ENCODE results near the gene SLC7A5. TPM values are rescaled to one million over a fixed set of nuclear protein-coding genes. Genes with fewer than 3 reads are reported as not detected.

The SLC7A5 gene
- total RNA-seq, 1 donor from 2014 or later = 41.6 TPM

GRCh38 chr16:87809150-87809902, 60.0 kb downstream of the SLC7A5 start:
- no peak overlapping the region for H3K4me3 Mint-ChIP-seq
- no peaks in the 10 kb centered on the region for H3K27me3 Mint-ChIP-seq (ENCODE audit: low read depth)
- H3K27ac Mint-ChIP-seq (ENCODE audit: unreplicated experiment) = no peak overlapping the region
- no peak for DNase-seq (ENCODE audit: low read depth, low spot score)
- no peaks in the 10 kb centered on the region for H3K9me3 Mint-ChIP-seq
- no peak for TF ChIP-seq CTCF (conservative IDR thresholded peaks at IDR 0.05)
- no peaks in the 10 kb centered on the region for H3K36me3 Mint-ChIP-seq (ENCODE audit: low read depth)
- H3K4me1 Mint-ChIP-seq = peaks cover 10% of the 10 kb centered on the region

DNA sequence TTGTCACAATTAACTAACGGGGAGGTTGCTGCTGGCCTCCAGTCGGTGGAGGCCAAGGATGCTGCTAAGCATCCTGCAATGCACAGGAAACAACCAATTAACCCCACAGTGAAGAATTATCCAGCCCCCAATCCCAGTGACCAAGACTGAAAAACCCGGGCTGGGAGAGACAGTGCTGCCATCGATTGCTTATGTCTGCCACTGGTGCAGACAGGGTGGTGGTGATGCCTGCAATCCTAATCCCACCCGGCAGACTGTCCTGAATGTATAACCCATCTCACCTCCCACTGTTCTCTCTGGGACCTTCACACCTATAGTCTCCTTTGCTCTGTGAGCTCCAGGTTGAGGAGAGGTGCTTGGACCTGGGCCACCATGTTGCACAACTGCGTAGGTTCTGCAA, 61.2 kb downstream of the SLC7A5 start:
- Mint-ChIP-seq H3K27me3 (ENCODE audit: low read depth) (no peaks in the 10 kb centered on the region), H3K36me3 (ENCODE audit: low read depth) (no peaks in the 10 kb centered on the region)
- TF ChIP-seq CTCF (conservative IDR thresholded peaks at IDR 0.05) = no peak

GRCh38 chr16:87806641-87807546, 62.4 kb downstream of the SLC7A5 start:
- H3K36me3 Mint-ChIP-seq (ENCODE audit: low read depth) = no peaks in the 10 kb centered on the region
- H3K27ac Mint-ChIP-seq (ENCODE audit: unreplicated experiment) = peak overlapping the region; percentile 81
- no peaks in the 10 kb centered on the region for H3K27me3 Mint-ChIP-seq (ENCODE audit: low read depth)
- H3K4me3 Mint-ChIP-seq = peak overlapping the region; percentile 25
- DNase-seq (ENCODE audit: low read depth, low spot score) = no peak
- TF ChIP-seq CTCF (conservative IDR thresholded peaks at IDR 0.05) = no peak
- H3K4me1 Mint-ChIP-seq = peaks cover 10% of the 10 kb centered on the region
- H3K9me3 Mint-ChIP-seq = no peaks in the 10 kb centered on the region

More for the DNA sequence above, 61.2 kb downstream of the SLC7A5 start:
- no peak overlapping the region for H3K4me3 Mint-ChIP-seq
- no peak overlapping the region for H3K27ac Mint-ChIP-seq (ENCODE audit: unreplicated experiment)
- no peaks in the 10 kb centered on the region for H3K9me3 Mint-ChIP-seq
- DNase-seq (ENCODE audit: low read depth, low spot score) = no peak
- peaks cover 10% of the 10 kb centered on the region for H3K4me1 Mint-ChIP-seq

DNA sequence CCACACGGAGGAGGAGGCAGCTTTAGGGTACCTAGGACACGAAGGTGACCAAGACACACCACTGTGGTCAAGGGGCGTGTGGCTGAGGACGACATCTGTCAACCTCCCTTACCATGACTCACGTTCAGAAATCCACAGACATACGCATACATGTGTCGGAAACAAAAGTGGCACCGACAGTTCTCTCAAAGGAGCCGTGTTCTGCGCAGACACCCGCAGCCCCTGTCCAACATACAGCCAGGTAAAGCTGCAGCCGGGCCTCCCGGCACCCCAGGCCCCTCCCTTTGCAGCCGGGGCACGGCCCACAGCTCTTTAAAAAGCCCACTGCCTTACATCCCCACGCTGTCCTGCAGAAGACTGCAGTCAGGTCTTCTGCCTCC, 63.1 kb downstream of the SLC7A5 start:
- Mint-ChIP-seq H3K9me3 (no peaks in the 10 kb centered on the region), H3K4me1 (peaks cover 10% of the 10 kb centered on the region), H3K27ac (ENCODE audit: unreplicated experiment) (peak overlapping the region; percentile 81), H3K27me3 (ENCODE audit: low read depth) (no peaks in the 10 kb centered on the region), H3K4me3 (no peak overlapping the region), H3K36me3 (ENCODE audit: low read depth) (no peaks in the 10 kb centered on the region)
- no peak for DNase-seq (ENCODE audit: low read depth, low spot score)
- no peak for TF ChIP-seq CTCF (conservative IDR thresholded peaks at IDR 0.05)

GRCh38 chr16:87803385-87803784, 65.9 kb downstream of the SLC7A5 start:
- Mint-ChIP-seq H3K27ac (ENCODE audit: unreplicated experiment) (no peak overlapping the region), H3K4me1 (peaks cover 6% of the 10 kb centered on the region), H3K36me3 (ENCODE audit: low read depth) (no peaks in the 10 kb centered on the region), H3K27me3 (ENCODE audit: low read depth) (no peaks in the 10 kb centered on the region), H3K4me3 (no peak overlapping the region), H3K9me3 (no peaks in the 10 kb centered on the region)
- TF ChIP-seq CTCF (conservative IDR thresholded peaks at IDR 0.05) = no peak
- no peak for DNase-seq (ENCODE audit: low read depth, low spot score)
